HCT116 (cell line): Measurements from ENCODE around the gene SMIM36. TPM values are rescaled to one million over a fixed set of nuclear protein-coding genes. Genes with fewer than 3 reads are reported as not detected.

Experiments used
- ATAC-seq: fragments of 200-7000 bp; cut with Tn5 transposase; 2 replicates; pipeline ENCODE4 v1.9.1; 2020; ENCODE audit warnings: mild to moderate bottlenecking, moderate library complexity
- BruUV-seq: library from RNA; stranded (reverse); fragments of 400-500 nt; replicated peaks from 2 replicates; lab custom pipeline; 2021; lab: Mats Ljungman, UMichigan
- CTCF ChIA-PET: fragments of 300-600 bp; sonication (Branson Sonifier 250); formaldehyde crosslinking; loops from one replicate; lab custom pipeline; 2021; ENCODE audit warnings: antibody characterized with exemption; lab: Charles Lee
- POLR2A ChIA-PET: fragments of 300-600, 350-600 bp; sonication (Branson Sonifier 250); formaldehyde crosslinking; loops from one replicate; lab custom pipeline; 2021; ENCODE audit warnings: antibody characterized with exemption; lab: Charles Lee
- RAD21 ChIA-PET, 2 experiments: fragments of 300-600 bp; sonication (Branson Sonifier 250); formaldehyde crosslinking; loops; one replicate each; lab custom pipeline; 2023; ENCODE audit warnings: low total read pairs in 2 of 2; ENCODE audit not compliant: uncharacterized antibody in 2 of 2, unreplicated experiment in 2 of 2, low non-redundant PET in 1 of 2; lab: Charles Lee
- DNase-seq: peaks from one replicate; pipeline ENCODE4 v3.0.0-alpha.2; 2010; ENCODE audit warnings: low read depth, low spot score
- H2AFZ ChIP-seq: fragments of 200-600 bp; shearing (Covaris generic), sonication (generic); 2 replicates; pipeline ENCODE4 v1.6.1; 2017; ENCODE audit warnings: low read depth, mixed run types, mixed read lengths, antibody characterized with exemption, low read length; ENCODE audit not compliant: poor library complexity, severe bottlenecking
- H3K27ac ChIP-seq: 2 replicates; pipeline ENCODE4 v1.5.1; 2012; ENCODE audit warnings: low read depth, low read length
- H3K27me3 ChIP-seq: fragments of 200-600 bp; sonication (generic); 2 replicates; pipeline ENCODE4 v1.6.1; 2016; ENCODE audit warnings: mixed run types, low read length, mixed read lengths; ENCODE audit not compliant: insufficient read depth
- H3K36me3 ChIP-seq, 2 experiments: fragments of 200-500 bp in 1 of 2; fragments of 200-600 bp in 1 of 2; sonication (Bioruptor generic) in 1 of 2; sonication (generic) in 1 of 2; 2 replicates each; pipeline versions ENCODE4 v1.5.1 to v1.6.1; 2014 to 2016; ENCODE audit warnings: low read length in 2 of 2, inconsistent platforms in 1 of 2, mixed read lengths in 1 of 2, mixed run types in 1 of 2; ENCODE audit not compliant: insufficient read depth in 2 of 2, control insufficient read depth in 1 of 2
- H3K4me1 ChIP-seq, 2 experiments: fragments of 200-600 bp in 1 of 2; sonication (generic) in 1 of 2; 2 replicates each; pipeline versions ENCODE4 v1.5.1 to v1.6.1; 2012 to 2017; ENCODE audit warnings: low read length in 2 of 2, inconsistent platforms in 1 of 2, mild to moderate bottlenecking in 1 of 2, mixed read lengths in 1 of 2, mixed run types in 1 of 2, moderate library complexity in 1 of 2; ENCODE audit not compliant: insufficient read depth in 2 of 2, control insufficient read depth in 1 of 2
- H3K4me2 ChIP-seq: fragments of 200-600 bp; sonication (generic); 2 replicates; pipeline ENCODE4 v1.6.1; 2017; ENCODE audit warnings: mixed run types, low read length, mixed read lengths
- H3K4me3 ChIP-seq, 2 experiments: fragments of 200-600 bp in 1 of 2; sonication (generic) in 1 of 2; replicated peaks in 1 of 2; 2 replicates each; pipeline ENCODE4 v1.5.1; 2011 to 2016; ENCODE audit warnings: low read length in 2 of 2, control low read depth in 1 of 2, low read depth in 1 of 2, mild to moderate bottlenecking in 1 of 2, mixed read lengths in 1 of 2, mixed run types in 1 of 2
- H3K79me2 ChIP-seq: fragments of 200-600 bp; sonication (generic); 2 replicates; pipeline ENCODE4 v1.6.1; 2017; ENCODE audit warnings: mild to moderate bottlenecking, mixed run types, low read length, moderate library complexity, mixed read lengths; ENCODE audit not compliant: insufficient read depth
- H3K9ac ChIP-seq: fragments of 200-600 bp; sonication (generic); 2 replicates; pipeline ENCODE4 v1.6.1; 2016; ENCODE audit warnings: low read length, mixed read lengths
- H3K9me2 ChIP-seq: fragments of 200-600 bp; sonication (generic), shearing (Covaris generic); 2 replicates; pipeline ENCODE4 v1.6.1; 2017; ENCODE audit warnings: mixed run types, mild to moderate bottlenecking, moderate library complexity; ENCODE audit not compliant: insufficient read depth
- H3K9me3 ChIP-seq, 2 experiments: fragments of 200-500 bp in 1 of 2; fragments of 200-600 bp in 1 of 2; sonication (Bioruptor generic) in 1 of 2; sonication (generic) in 1 of 2; 2 replicates each; pipeline ENCODE4 v1.6.1; 2014 to 2017; ENCODE audit warnings: low read length in 2 of 2, mixed read lengths in 2 of 2, inconsistent platforms in 1 of 2, low read depth in 1 of 2, mild to moderate bottlenecking in 1 of 2, mixed run types in 1 of 2, moderate library complexity in 1 of 2; ENCODE audit not compliant: control insufficient read depth in 1 of 2, insufficient read depth in 1 of 2
- H4K20me1 ChIP-seq: fragments of 200-600 bp; sonication (generic), shearing (Covaris generic); 2 replicates; pipeline ENCODE4 v1.6.1; 2017; ENCODE audit warnings: mixed run types, mild to moderate bottlenecking, moderate library complexity; ENCODE audit not compliant: insufficient read depth
- CTCF ChIP-seq, 3 experiments: fragments of 200-600 bp in 1 of 3; sonication (generic) in 1 of 3; IDR thresholded peaks in 2 of 3; conservative IDR thresholded peaks in 1 of 3; 2 replicates each; pipeline ENCODE4 v1.5.1; 2012 to 2017; ENCODE audit warnings: low read depth in 2 of 3, low read length in 2 of 3, antibody characterized with exemption in 1 of 3, borderline replicate concordance in 1 of 3, control low read depth in 1 of 3, mild to moderate bottlenecking in 1 of 3, mixed read lengths in 1 of 3, mixed run types in 1 of 3, moderate library complexity in 1 of 3; ENCODE audit not compliant: insufficient read depth in 1 of 3
- EGR1 ChIP-seq: IDR thresholded peaks from 2 replicates; pipeline ENCODE4 v1.6.1; 2012; ENCODE audit warnings: low read depth
- ELF1 ChIP-seq: IDR thresholded peaks from 2 replicates; pipeline ENCODE4 v1.6.1; 2012; ENCODE audit warnings: low read depth, borderline replicate concordance
- EZH2 ChIP-seq: fragments of 200-600 bp; sonication (generic); IDR thresholded peaks from 2 replicates; pipeline ENCODE4 v1.6.1; 2017; ENCODE audit warnings: antibody characterized with exemption, mixed run types
- EZH2phosphoT487 ChIP-seq: fragments of 200-600 bp; IDR thresholded peaks from 2 replicates; pipeline ENCODE4 v1.6.1; 2018; ENCODE audit warnings: antibody characterized with exemption, borderline replicate concordance
- FOSL1 ChIP-seq: IDR thresholded peaks from 2 replicates; pipeline ENCODE4 v1.6.1; 2012; ENCODE audit warnings: low read depth
- JUND ChIP-seq: IDR thresholded peaks from 2 replicates; pipeline ENCODE4 v1.6.1; 2012
- POLR2AphosphoS5 ChIP-seq: IDR thresholded peaks from 2 replicates; pipeline ENCODE4 v1.6.1; 2011; ENCODE audit warnings: mild to moderate bottlenecking, low read depth, low read length, moderate library complexity
- RAD21 ChIP-seq: IDR thresholded peaks from 2 replicates; pipeline ENCODE4 v1.6.1; 2012; ENCODE audit warnings: low read depth, mild to moderate bottlenecking
- SP1 ChIP-seq: IDR thresholded peaks from 2 replicates; pipeline ENCODE4 v1.6.1; 2012; ENCODE audit warnings: low read depth
- ZBTB33 ChIP-seq: IDR thresholded peaks from 2 replicates; pipeline ENCODE4 v1.6.1; 2011; ENCODE audit warnings: mild to moderate bottlenecking, low read length, moderate library complexity; ENCODE audit not compliant: insufficient replicate concordance; ENCODE audit errors: extremely low read depth
- ZNF274 ChIP-seq: fragments of 200-500 bp; sonication (Bioruptor generic); IDR thresholded peaks from 2 replicates; pipeline ENCODE4 v1.6.1; 2014; ENCODE audit warnings: mild to moderate bottlenecking, low read depth, low read length, inconsistent platforms
- intact Hi-C: fragments of 100-400 bp; cut with micrococcal nuclease; formaldehyde crosslinking; loops from 2 replicates; pipeline ENCODE4 v1.10.0; 2022
- total RNA-seq: library from RNA; stranded (reverse); gene quantifications from one replicate; pipeline ENCODE4 v1.2.1, GENCODE V29; 2021; ENCODE audit not compliant: unreplicated experiment

The SMIM36 gene
- total RNA-seq, 1 experiment from 2014 or later = 0.37 TPM

GRCh38 chr17:55417411-55418268 lies 93.6 kb downstream of the SMIM36 start:
- Histone ChIP-seq H4K20me1 (no peaks in the 10 kb centered on the region), H3K79me2 (peaks cover 7% of the 10 kb centered on the region; the same call in 1 of the 2 replicates), H3K27ac (no peak overlapping the region), H3K4me3 (no peak overlapping the region), H3K9me3 (no peaks in the 10 kb centered on the region), H3K36me3 (peaks cover 0 to 4% of the 10 kb centered on the region in 2 experiments; a peak in 1 of 4 replicates), H3K9ac (no peak overlapping the region), H3K4me2 (no peak overlapping the region), H3K9me2 (no peaks in the 10 kb centered on the region), H3K27me3 (no peaks in the 10 kb centered on the region), H2AFZ (no peak overlapping the region), H3K4me1 (peaks cover 8 to 14% of the 10 kb centered on the region in 2 experiments; a peak in 3 of 4 replicates)
- ATAC-seq (no peak), DNase-seq (no peak)
- intact Hi-C loops = no loop called here
- RAD21 ChIA-PET = no interaction called here
- no TSS peak for BruUV-seq
- CTCF ChIA-PET = no interaction called here
- POLR2A ChIA-PET = no interaction called here
- no peak for TF ChIP-seq CTCF (IDR thresholded peaks at IDR 0.05 in 2 of 3, conservative IDR thresholded peaks at IDR 0.05 in 1 of 3; ENCODE audit: borderline replicate concordance in 1 of 3, insufficient read depth in 1 of 3, low read depth in 2 of 3, low read length in 2 of 3)

GRCh38 chr17:55416470-55417052 lies 94.7 kb downstream of the SMIM36 start:
- ATAC-seq = no peak
- H3K27me3 ChIP-seq = no peaks in the 10 kb centered on the region
- H3K9me3 ChIP-seq = no peaks in the 10 kb centered on the region
- no peak overlapping the region for H3K27ac ChIP-seq
- H3K36me3 ChIP-seq = peaks cover 0 to 6% of the 10 kb centered on the region in 2 experiments; a peak in 1 of 4 replicates
- DNase-seq = no peak
- H2AFZ ChIP-seq = no peak overlapping the region
- H3K4me2 ChIP-seq = no peak overlapping the region
- H3K4me3 ChIP-seq = no peak overlapping the region
- POLR2A ChIA-PET = no interaction called here
- no peaks in the 10 kb centered on the region for H3K9me2 ChIP-seq
- RAD21 ChIA-PET = no interaction called here
- H3K9ac ChIP-seq = no peak overlapping the region
- CTCF ChIA-PET = no interaction called here
- H3K4me1 ChIP-seq = peaks cover 4 to 8% of the 10 kb centered on the region in 2 experiments; a peak in 2 of 4 replicates
- BruUV-seq = no TSS peak
- peaks cover 7% of the 10 kb centered on the region; the same call in 1 of the 2 replicates for H3K79me2 ChIP-seq
- intact Hi-C loops = no loop called here
- no peak for TF ChIP-seq ZBTB33
- no peak for TF ChIP-seq JUND
- no peak for TF ChIP-seq RAD21
- TF ChIP-seq ELF1 = no peak
- TF ChIP-seq FOSL1 = no peak
- TF ChIP-seq EZH2 = no peak
- no peak for TF ChIP-seq ZNF274
- no peak for TF ChIP-seq EGR1
- no peak for TF ChIP-seq SP1
- TF ChIP-seq EZH2phosphoT487 = no peak
- no peak for TF ChIP-seq POLR2AphosphoS5
- TF ChIP-seq, all 23 proteins: peak for 0
- no peaks in the 10 kb centered on the region for H4K20me1 ChIP-seq
